ENCODE results near the gene HAGH.

HAGH gene

GRCh38 chr16:1758923-1759322 lies 67.7 kb downstream of the HAGH start:
- FAIRE-seq (no peak), DNase-seq (ENCODE audit: insufficient read length, low spot score) (no peak)
- no peak for TF ChIP-seq CTCF (IDR thresholded peaks at IDR 0.05; ENCODE audit: insufficient read depth, missing control alignments)

- DNase-seq (ENCODE audit: insufficient read length, low spot score) (no peak), FAIRE-seq (no peak)
- no peak for TF ChIP-seq CTCF (IDR thresholded peaks at IDR 0.05; ENCODE audit: insufficient read depth, missing control alignments)
Observed at GRCh38 chr16:1757714-1758461, 68.7 kb downstream of the HAGH start.

All from D721Med (cell line).